BJ (cell line): ENCODE measurements around the gene TBC1D9. TPM values are rescaled to one million over a fixed set of nuclear protein-coding genes. Genes with fewer than 3 reads are reported as not detected.

ENCODE experiments used
- CTCF ChIA-PET: fragments of 350-600 bp; formaldehyde crosslinking; extraction: SDS; loops from one replicate; lab custom pipeline; 2021; ENCODE audit warnings: antibody characterized with exemption, inconsistent platforms; lab: Yijun Ruan, JAX
- POLR2A ChIA-PET: fragments of 300-600 bp; sonication (Branson Sonifier 250); formaldehyde crosslinking; extraction: SDS; loops from one replicate; lab custom pipeline; 2021; ENCODE audit warnings: antibody characterized with exemption; lab: Charles Lee
- DNase-seq: peaks from one replicate; pipeline ENCODE4 v3.0.0-alpha.2; 2011; ENCODE audit warnings: low read depth
- H3K27me3 ChIP-seq: 2 replicates; pipeline ENCODE4 v1.6.0; 2011; ENCODE audit warnings: low read length; ENCODE audit not compliant: control insufficient read depth, insufficient read depth
- H3K36me3 ChIP-seq: 2 replicates; pipeline ENCODE4 v1.5.1; 2011; ENCODE audit warnings: low read length; ENCODE audit not compliant: control insufficient read depth, insufficient read depth
- H3K4me3 ChIP-seq: 2 replicates; pipeline ENCODE4 v1.5.1; 2011; ENCODE audit warnings: low read depth, mild to moderate bottlenecking, control low read depth, low read length
- CTCF ChIP-seq: IDR thresholded peaks from 2 replicates; pipeline ENCODE4 v1.5.1; 2011; ENCODE audit warnings: low read depth, mild to moderate bottlenecking, control low read depth, inconsistent platforms, low read length, moderate library complexity; ENCODE audit not compliant: insufficient read depth
- polyA plus RNA-seq: library from polyadenylated mRNA; depleted of rRNA; stranded (reverse); fragments of >200 nt; gene quantifications from 2 replicates; pipeline ENCODE4 v1.2.3, GENCODE V29; 2011

TBC1D9 gene
- polyA plus RNA-seq, 1 experiment = 12.0 TPM

GRCh38 chr4:140732780-140733179 is 23.4 kb downstream of the TBC1D9 start:
- ChIA-PET CTCF (interaction anchor here (0.9 kb wide), 1 partner anchor 13 kb away, joined by 3 read pairs; no protein-coding TSS in a partner anchor), POLR2A (no interaction called here)
- no peaks in the 10 kb centered on the region for H3K27me3 ChIP-seq
- TF ChIP-seq CTCF = no peak
- H3K36me3 ChIP-seq = no peaks in the 10 kb centered on the region
- no peak overlapping the region for H3K4me3 ChIP-seq
- no peak for DNase-seq

- TF ChIP-seq CTCF = no peak
- POLR2A ChIA-PET = no interaction called here
- DNase-seq = no peak
- CTCF ChIA-PET = no interaction called here
- Histone ChIP-seq H3K27me3 (no peaks in the 10 kb centered on the region), H3K4me3 (no peak overlapping the region), H3K36me3 (no peaks in the 10 kb centered on the region)
These were observed 26.7 kb downstream of the TBC1D9 start for GRCh38 chr4:140729344-140730049.

GRCh38 chr4:140726776-140727500 is 29.2 kb downstream of the TBC1D9 start:
- DNase-seq = no peak
- Histone ChIP-seq H3K36me3 (no peaks in the 10 kb centered on the region), H3K27me3 (no peaks in the 10 kb centered on the region), H3K4me3 (no peak overlapping the region)
- CTCF ChIA-PET = interaction anchor here (0.8 kb wide), 1 partner anchor 16 kb away, joined by 3 read pairs; no protein-coding TSS in a partner anchor
- POLR2A ChIA-PET = no interaction called here
- TF ChIP-seq CTCF = no peak

GRCh38 chr4:140725556-140725955 is 30.6 kb downstream of the TBC1D9 start:
- ChIA-PET POLR2A (no interaction called here), CTCF (no interaction called here)
- DNase-seq = no peak
- no peak for TF ChIP-seq CTCF
- H3K36me3 ChIP-seq = no peaks in the 10 kb centered on the region
- H3K4me3 ChIP-seq = no peak overlapping the region
- H3K27me3 ChIP-seq = no peaks in the 10 kb centered on the region

- DNase-seq = no peak
These were observed 31.4 kb downstream of the TBC1D9 start for GRCh38 chr4:140724760-140725159.

More at GRCh38 chr4:140724760-140725159, 31.4 kb downstream of the TBC1D9 start:
- no peak overlapping the region for H3K4me3 ChIP-seq
- no peak for TF ChIP-seq CTCF
- H3K36me3 ChIP-seq = no peaks in the 10 kb centered on the region
- CTCF ChIA-PET = no interaction called here
- H3K27me3 ChIP-seq = no peaks in the 10 kb centered on the region
- POLR2A ChIA-PET = no interaction called here
